Measurements from ENCODE around the gene FREM2. TPM values are rescaled to one million over a fixed set of nuclear protein-coding genes. Genes with fewer than 3 reads are reported as not detected.

FREM2 gene
- total RNA-seq, 2 experiments from 2014 or later = not detected

- Histone ChIP-seq H4K20me1 (ENCODE audit: insufficient read depth, low read length) (no peaks in the 10 kb centered on the region), H2AFZ (ENCODE audit: low read length) (no peak overlapping the region), H3K4me3 (ENCODE audit: low read depth, low read length, poor library complexity, severe bottlenecking) (no peak overlapping the region), H3K4me2 (ENCODE audit: low read length) (no peak overlapping the region), H3K27ac (ENCODE audit: low read depth, low read length, poor library complexity, severe bottlenecking) (no peak overlapping the region), H3K36me3 (ENCODE audit: insufficient read depth, low read length) (no peaks in the 10 kb centered on the region), H3K9me3 (ENCODE audit: low read length) (no peaks in the 10 kb centered on the region), H3K79me2 (ENCODE audit: insufficient read depth, low read depth, low read length) (no peaks in the 10 kb centered on the region), H3K9me2 (ENCODE audit: insufficient read depth, low read length) (no peaks in the 10 kb centered on the region), H3K4me1 (ENCODE audit: insufficient read depth, low read length, poor library complexity, severe bottlenecking) (no peaks in the 10 kb centered on the region)
- DNase-seq (ENCODE audit: low spot score) = no peak
- BruUV-seq (replicated peaks) = no TSS peak
- TF ChIP-seq CTCF (conservative IDR thresholded peaks at IDR 0.05; ENCODE audit: low read length) (no peak), EZH2phosphoT487 (IDR thresholded peaks at IDR 0.05; ENCODE audit: borderline replicate concordance, low read depth, low read length) (no peak)
- CTCF ChIA-PET (ENCODE audit: unreplicated experiment) = no interaction called here
- POLR2A ChIA-PET = no interaction called here
- intact Hi-C loops (cut with micrococcal nuclease; ENCODE audit: unreplicated experiment) = no loop called here
Measured at GRCh38 chr13:38784036-38784880, 97.4 kb downstream of the FREM2 start.

GRCh38 chr13:38785042-38785441, 98.2 kb downstream of the FREM2 start:
- DNase-seq (ENCODE audit: low spot score) = no peak
- Histone ChIP-seq H3K9me2 (ENCODE audit: insufficient read depth, low read length) (no peaks in the 10 kb centered on the region), H3K27ac (ENCODE audit: low read depth, low read length, poor library complexity, severe bottlenecking) (no peak overlapping the region), H3K79me2 (ENCODE audit: insufficient read depth, low read depth, low read length) (no peaks in the 10 kb centered on the region), H2AFZ (ENCODE audit: low read length) (no peak overlapping the region), H3K4me2 (ENCODE audit: low read length) (no peak overlapping the region), H3K4me3 (ENCODE audit: low read depth, low read length, poor library complexity, severe bottlenecking) (no peak overlapping the region), H4K20me1 (ENCODE audit: insufficient read depth, low read length) (no peaks in the 10 kb centered on the region), H3K36me3 (ENCODE audit: insufficient read depth, low read length) (no peaks in the 10 kb centered on the region), H3K9me3 (ENCODE audit: low read length) (no peaks in the 10 kb centered on the region), H3K4me1 (ENCODE audit: insufficient read depth, low read length, poor library complexity, severe bottlenecking) (no peaks in the 10 kb centered on the region)
- intact Hi-C loops (cut with micrococcal nuclease; ENCODE audit: unreplicated experiment) = no loop called here
- no TSS peak for BruUV-seq (replicated peaks)
- CTCF ChIA-PET (ENCODE audit: unreplicated experiment) = no interaction called here
- TF ChIP-seq CTCF (conservative IDR thresholded peaks at IDR 0.05; ENCODE audit: low read length) = no peak
- TF ChIP-seq EZH2phosphoT487 (IDR thresholded peaks at IDR 0.05; ENCODE audit: borderline replicate concordance, low read depth, low read length) = no peak
- POLR2A ChIA-PET = no interaction called here

GRCh38 chr13:38785490-38785889, 98.6 kb downstream of the FREM2 start:
- Histone ChIP-seq H3K27ac (ENCODE audit: low read depth, low read length, poor library complexity, severe bottlenecking) (no peak overlapping the region), H2AFZ (ENCODE audit: low read length) (no peak overlapping the region), H3K79me2 (ENCODE audit: insufficient read depth, low read depth, low read length) (no peaks in the 10 kb centered on the region), H3K9me3 (ENCODE audit: low read length) (no peaks in the 10 kb centered on the region), H4K20me1 (ENCODE audit: insufficient read depth, low read length) (no peaks in the 10 kb centered on the region), H3K36me3 (ENCODE audit: insufficient read depth, low read length) (no peaks in the 10 kb centered on the region), H3K4me1 (ENCODE audit: insufficient read depth, low read length, poor library complexity, severe bottlenecking) (no peaks in the 10 kb centered on the region), H3K4me3 (ENCODE audit: low read depth, low read length, poor library complexity, severe bottlenecking) (no peak overlapping the region), H3K9me2 (ENCODE audit: insufficient read depth, low read length) (no peaks in the 10 kb centered on the region), H3K4me2 (ENCODE audit: low read length) (no peak overlapping the region)
- BruUV-seq (replicated peaks) = no TSS peak
- ChIA-PET CTCF (ENCODE audit: unreplicated experiment) (no interaction called here), POLR2A (no interaction called here)
- TF ChIP-seq EZH2phosphoT487 (IDR thresholded peaks at IDR 0.05; ENCODE audit: borderline replicate concordance, low read depth, low read length) = no peak
- TF ChIP-seq CTCF (conservative IDR thresholded peaks at IDR 0.05; ENCODE audit: low read length) = no peak
- no peak for DNase-seq (ENCODE audit: low spot score)
- intact Hi-C loops (cut with micrococcal nuclease; ENCODE audit: unreplicated experiment) = no loop called here

Measured in OCI-LY7 (cell line).